Measurements from ENCODE around the gene AKAP4. TPM values are rescaled to one million over a fixed set of nuclear protein-coding genes. Genes with fewer than 3 reads are reported as not detected.

The AKAP4 gene
- total and polyA plus RNA-seq, 2 donors (not counting 1 experiment from before 2014, with no cell fraction given): not detected

DNA sequence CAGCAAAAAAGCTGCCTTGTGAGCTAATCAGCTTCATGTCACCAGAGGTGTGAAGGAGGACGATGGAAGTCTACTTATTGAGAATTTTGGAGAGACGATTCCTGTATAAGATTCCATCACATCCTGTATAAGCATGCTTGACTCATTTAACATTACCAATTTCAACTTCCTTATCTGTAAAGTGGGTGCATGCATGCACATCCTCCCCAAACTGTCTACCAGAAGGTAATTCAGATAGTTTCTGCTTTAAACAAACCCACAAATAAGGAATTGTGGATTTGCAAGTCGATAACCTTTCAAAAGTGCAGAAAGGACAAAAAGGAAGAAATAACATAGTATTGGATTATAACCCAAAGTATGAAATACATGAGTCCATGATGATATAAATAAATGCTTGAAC is 31.1 kb downstream of the AKAP4 start:
- no peak overlapping the region for H3K4me3 ChIP-seq (replicated peaks in 1 of 4; ENCODE audit: control extremely low read depth in 1 of 4, insufficient read depth in 1 of 4, low read depth in 3 of 4, low read length in 4 of 4)
- no peak overlapping the region for H3K9ac ChIP-seq (ENCODE audit: insufficient read depth, low read length)
- no peak overlapping the region for H2AFZ ChIP-seq (ENCODE audit: low read length)
- H3K4me1 ChIP-seq (ENCODE audit: control insufficient read depth, extremely low read depth, insufficient read depth, low read length): no peaks in the 10 kb centered on the region
- no peak overlapping the region for H3K4me2 ChIP-seq (ENCODE audit: extremely low read depth, insufficient read depth, low read length)
- H4K20me1 ChIP-seq (ENCODE audit: control insufficient read depth, extremely low read depth, insufficient read depth, low read length): no peaks in the 10 kb centered on the region
- no peak for DNase-seq (ENCODE audit: low read depth in 2 of 2)
- no peak for TF ChIP-seq EZH2 (IDR thresholded peaks at IDR 0.05; ENCODE audit: low read length, missing control alignments)
- TF ChIP-seq, protein P1, sequence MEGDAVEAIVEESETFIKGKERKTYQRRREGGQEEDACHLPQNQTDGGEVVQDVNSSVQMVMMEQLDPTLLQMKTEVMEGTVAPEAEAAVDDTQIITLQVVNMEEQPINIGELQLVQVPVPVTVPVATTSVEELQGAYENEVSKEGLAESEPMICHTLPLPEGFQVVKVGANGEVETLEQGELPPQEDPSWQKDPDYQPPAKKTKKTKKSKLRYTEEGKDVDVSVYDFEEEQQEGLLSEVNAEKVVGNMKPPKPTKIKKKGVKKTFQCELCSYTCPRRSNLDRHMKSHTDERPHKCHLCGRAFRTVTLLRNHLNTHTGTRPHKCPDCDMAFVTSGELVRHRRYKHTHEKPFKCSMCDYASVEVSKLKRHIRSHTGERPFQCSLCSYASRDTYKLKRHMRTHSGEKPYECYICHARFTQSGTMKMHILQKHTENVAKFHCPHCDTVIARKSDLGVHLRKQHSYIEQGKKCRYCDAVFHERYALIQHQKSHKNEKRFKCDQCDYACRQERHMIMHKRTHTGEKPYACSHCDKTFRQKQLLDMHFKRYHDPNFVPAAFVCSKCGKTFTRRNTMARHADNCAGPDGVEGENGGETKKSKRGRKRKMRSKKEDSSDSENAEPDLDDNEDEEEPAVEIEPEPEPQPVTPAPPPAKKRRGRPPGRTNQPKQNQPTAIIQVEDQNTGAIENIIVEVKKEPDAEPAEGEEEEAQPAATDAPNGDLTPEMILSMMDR (conservative IDR thresholded peaks at IDR 0.05 in 1 of 2, IDR thresholded peaks at IDR 0.05 in 1 of 2; ENCODE audit: low read depth in 1 of 2, low read length in 2 of 2): no peak
- H3K27ac ChIP-seq (ENCODE audit: insufficient read depth, low read length): no peak overlapping the region
- H3K27me3 ChIP-seq (ENCODE audit: control insufficient read depth, insufficient read depth, low read length): no peaks in the 10 kb centered on the region
- H3K79me2 ChIP-seq (ENCODE audit: control insufficient read depth, insufficient read depth, low read length): no peaks in the 10 kb centered on the region
- no peaks in the 10 kb centered on the region for H3K9me3 ChIP-seq (ENCODE audit: control insufficient read depth, insufficient read depth, low read depth, low read length)
- no peaks in the 10 kb centered on the region for H3K36me3 ChIP-seq (ENCODE audit: control insufficient read depth, insufficient read depth, low read length)

DNA sequence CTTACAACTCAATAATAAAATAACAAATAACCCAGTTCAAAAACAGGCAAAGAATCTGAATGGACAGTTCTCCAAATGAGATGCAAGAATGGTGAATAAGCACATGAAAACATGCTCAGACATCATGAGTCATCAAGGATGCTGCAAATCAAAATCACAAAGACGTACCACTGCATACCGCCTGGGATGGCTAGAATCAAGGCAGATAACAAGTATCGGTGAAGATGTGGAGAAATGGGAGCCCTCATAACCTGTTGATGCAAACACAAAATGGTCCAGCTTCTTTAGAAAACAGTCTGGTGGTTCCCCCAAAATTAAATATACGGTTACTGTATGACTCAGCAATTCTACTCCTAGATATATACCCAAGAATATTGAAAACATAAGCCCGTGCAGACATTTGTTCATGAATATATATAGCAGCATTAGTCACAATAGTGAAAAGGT is 32.5 kb downstream of the AKAP4 start:
- Histone ChIP-seq H2AFZ (ENCODE audit: low read length) (no peak overlapping the region), H3K4me1 (ENCODE audit: control insufficient read depth, extremely low read depth, insufficient read depth, low read length) (no peaks in the 10 kb centered on the region), H3K27ac (ENCODE audit: insufficient read depth, low read length) (no peak overlapping the region), H3K27me3 (ENCODE audit: control insufficient read depth, insufficient read depth, low read length) (no peaks in the 10 kb centered on the region), H3K9me3 (ENCODE audit: control insufficient read depth, insufficient read depth, low read depth, low read length) (no peaks in the 10 kb centered on the region), H3K4me2 (ENCODE audit: extremely low read depth, insufficient read depth, low read length) (no peak overlapping the region), H3K79me2 (ENCODE audit: control insufficient read depth, insufficient read depth, low read length) (no peaks in the 10 kb centered on the region), H3K9ac (ENCODE audit: insufficient read depth, low read length) (no peak overlapping the region), H3K36me3 (ENCODE audit: control insufficient read depth, insufficient read depth, low read length) (no peaks in the 10 kb centered on the region), H3K4me3 (replicated peaks in 1 of 4; ENCODE audit: control extremely low read depth in 1 of 4, insufficient read depth in 1 of 4, low read depth in 3 of 4, low read length in 4 of 4) (no peak overlapping the region), H4K20me1 (ENCODE audit: control insufficient read depth, extremely low read depth, insufficient read depth, low read length) (no peaks in the 10 kb centered on the region)
- DNase-seq (ENCODE audit: low read depth in 2 of 2): peak in 1 of 2 donors; percentile 6
- TF ChIP-seq, protein P1 (conservative IDR thresholded peaks at IDR 0.05 in 1 of 2, IDR thresholded peaks at IDR 0.05 in 1 of 2; ENCODE audit: low read depth in 1 of 2, low read length in 2 of 2): no peak
- no peak for TF ChIP-seq EZH2 (IDR thresholded peaks at IDR 0.05; ENCODE audit: low read length, missing control alignments)

DNA sequence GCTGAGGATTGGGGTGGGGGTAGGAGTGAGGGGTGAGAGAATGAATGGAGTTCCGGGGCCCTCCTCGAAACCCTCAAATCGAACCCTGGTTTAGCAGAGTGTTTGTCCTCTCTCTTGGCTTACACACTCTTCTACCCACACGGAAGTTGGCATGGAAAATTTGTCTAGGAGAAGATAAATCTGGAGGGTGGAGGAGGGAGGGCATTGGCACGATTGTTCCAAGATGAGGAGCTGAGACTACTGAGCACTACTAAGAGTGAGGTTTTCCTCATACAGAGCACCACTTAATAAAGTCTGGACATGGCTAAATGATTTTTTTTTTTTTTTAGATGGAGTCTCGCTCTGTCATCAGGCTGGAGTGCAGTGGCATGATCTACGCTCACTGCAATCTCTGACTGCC is 33.4 kb downstream of the AKAP4 start:
- H3K27me3 ChIP-seq (ENCODE audit: control insufficient read depth, insufficient read depth, low read length): no peaks in the 10 kb centered on the region
- TF ChIP-seq, protein P1 (conservative IDR thresholded peaks at IDR 0.05 in 1 of 2, IDR thresholded peaks at IDR 0.05 in 1 of 2; ENCODE audit: low read depth in 1 of 2, low read length in 2 of 2): no peak
- no peak for TF ChIP-seq EZH2 (IDR thresholded peaks at IDR 0.05; ENCODE audit: low read length, missing control alignments)
- H3K9me3 ChIP-seq (ENCODE audit: control insufficient read depth, insufficient read depth, low read depth, low read length): no peaks in the 10 kb centered on the region
- no peak overlapping the region for H3K27ac ChIP-seq (ENCODE audit: insufficient read depth, low read length)
- DNase-seq (ENCODE audit: low read depth in 2 of 2): no peak
- no peaks in the 10 kb centered on the region for H3K79me2 ChIP-seq (ENCODE audit: control insufficient read depth, insufficient read depth, low read length)
- H3K9ac ChIP-seq (ENCODE audit: insufficient read depth, low read length): no peak overlapping the region
- no peak overlapping the region for H3K4me2 ChIP-seq (ENCODE audit: extremely low read depth, insufficient read depth, low read length)
- H3K36me3 ChIP-seq (ENCODE audit: control insufficient read depth, insufficient read depth, low read length): no peaks in the 10 kb centered on the region
- H2AFZ ChIP-seq (ENCODE audit: low read length): no peak overlapping the region
- H3K4me3 ChIP-seq (replicated peaks in 1 of 4; ENCODE audit: control extremely low read depth in 1 of 4, insufficient read depth in 1 of 4, low read depth in 3 of 4, low read length in 4 of 4): no peak overlapping the region
- no peaks in the 10 kb centered on the region for H3K4me1 ChIP-seq (ENCODE audit: control insufficient read depth, extremely low read depth, insufficient read depth, low read length)
- H4K20me1 ChIP-seq (ENCODE audit: control insufficient read depth, extremely low read depth, insufficient read depth, low read length): no peaks in the 10 kb centered on the region
